HepG2 (cell line): ENCODE measurements around the gene ARGLU1. TPM values are rescaled to one million over a fixed set of nuclear protein-coding genes. Genes with fewer than 3 reads are reported as not detected.

Experiments used
- BRD4 ChIP-seq: sonication (generic); formaldehyde crosslinking; IDR thresholded peaks from 2 replicates; pipeline ENCODE4 v1.4.0; 2020; ENCODE audit warnings: missing genetic modification reagents
- HDAC6 ChIP-seq: fragments of 200-600 bp; sonication (generic); IDR thresholded peaks from 2 replicates; pipeline ENCODE4 v1.7.0; 2017; ENCODE audit warnings: mild to moderate bottlenecking, antibody characterized with exemption, low read length, low read depth
- HNRNPH1 ChIP-seq: fragments of 200-400 bp; formaldehyde crosslinking; optimal IDR thresholded peaks from 2 replicates; pipeline ENCODE3; 2017; ENCODE audit warnings: mild to moderate bottlenecking, low read depth, low read length
- JARID2 ChIP-seq: sonication (generic); formaldehyde crosslinking; IDR thresholded peaks from 2 replicates; pipeline ENCODE4 v1.8.1; 2023; ENCODE audit warnings: missing genetic modification reagents, inconsistent platforms; ENCODE audit not compliant: insufficient replicate concordance
- JDP2 ChIP-seq: sonication (generic); formaldehyde crosslinking; IDR thresholded peaks from 2 replicates; pipeline ENCODE4 v1.8.1; 2022; ENCODE audit warnings: missing genetic modification reagents, borderline replicate concordance
- MYNN ChIP-seq: sonication (generic); formaldehyde crosslinking; IDR thresholded peaks from 2 replicates; pipeline ENCODE4 v1.4.0; 2020; ENCODE audit warnings: mild to moderate bottlenecking, low read depth, missing genetic modification reagents
- NCOA2 ChIP-seq: sonication (generic); formaldehyde crosslinking; IDR thresholded peaks from 2 replicates; pipeline ENCODE4 v1.8.0; 2022; ENCODE audit warnings: inconsistent platforms
- NFE2L2 ChIP-seq: fragments of 150-350 bp; IDR thresholded peaks from 2 replicates; pipeline ENCODE4 v1.6.1; 2014; ENCODE audit warnings: low read length
- NR2F1 ChIP-seq, 2 experiments: fragments of 450-650 bp in 1 of 2; formaldehyde crosslinking in 1 of 2; IDR thresholded peaks; 2 replicates each; pipeline versions ENCODE4 v1.5.0 to v1.6.1; 2016 to 2020; ENCODE audit warnings: mild to moderate bottlenecking in 1 of 2, missing compliant biosample characterization in 1 of 2, missing genetic modification reagents in 1 of 2, moderate library complexity in 1 of 2
- NRL ChIP-seq: sonication (generic); formaldehyde crosslinking; IDR thresholded peaks from 2 replicates; pipeline ENCODE4 v1.5.0; 2020; ENCODE audit warnings: missing genetic modification reagents, mild to moderate bottlenecking, moderate library complexity, borderline replicate concordance
- RAD51 ChIP-seq: fragments of 450-650 bp; IDR thresholded peaks from 2 replicates; pipeline ENCODE4 v1.6.1; 2016; ENCODE audit warnings: borderline replicate concordance
- SMAD3 ChIP-seq: sonication (generic); formaldehyde crosslinking; IDR thresholded peaks from 2 replicates; pipeline ENCODE4 v1.4.0; 2020; ENCODE audit warnings: missing genetic modification reagents
- TCF7 ChIP-seq: sonication (generic); IDR thresholded peaks from 2 replicates; pipeline ENCODE4 v1.6.1; 2016; ENCODE audit warnings: antibody characterized with exemption, low read depth
- TMF1 ChIP-seq: sonication (generic); formaldehyde crosslinking; IDR thresholded peaks from 2 replicates; pipeline ENCODE4 v1.8.1; 2022; ENCODE audit warnings: low read depth, missing genetic modification reagents
- ZBTB49 ChIP-seq: sonication (generic); formaldehyde crosslinking; IDR thresholded peaks from 2 replicates; pipeline ENCODE4 v1.4.0; 2020; ENCODE audit warnings: missing genetic modification reagents, borderline replicate concordance
- ZFP1 ChIP-seq: IDR thresholded peaks from 2 replicates; pipeline ENCODE4 v1.6.1; 2016
- ZKSCAN8 ChIP-seq: IDR thresholded peaks from 2 replicates; pipeline ENCODE4 v1.6.1; 2016; ENCODE audit warnings: borderline replicate concordance, missing genetic modification reagents, missing compliant biosample characterization
- ZNF350 ChIP-seq: sonication (generic); formaldehyde crosslinking; IDR thresholded peaks from 2 replicates; pipeline ENCODE4 v1.4.0; 2020; ENCODE audit warnings: mild to moderate bottlenecking, low read depth, missing genetic modification reagents, borderline replicate concordance
- ZNF577 ChIP-seq: sonication (generic); formaldehyde crosslinking; IDR thresholded peaks from 2 replicates; pipeline ENCODE4 v1.4.0; 2020; ENCODE audit warnings: mild to moderate bottlenecking, low read depth, missing genetic modification reagents, borderline replicate concordance
- ZNF639 ChIP-seq: conservative IDR thresholded peaks from 2 replicates; pipeline ENCODE4 v1.6.1; 2018; ENCODE audit warnings: missing genetic modification reagents
- ZNF691 ChIP-seq: sonication (generic); formaldehyde crosslinking; IDR thresholded peaks from 2 replicates; pipeline ENCODE4 v1.4.0; 2020; ENCODE audit warnings: missing genetic modification reagents, low read depth, mild to moderate bottlenecking, borderline replicate concordance
- ZNF703 ChIP-seq: sonication (generic); formaldehyde crosslinking; IDR thresholded peaks from 2 replicates; pipeline ENCODE4 v1.5.1; 2020; ENCODE audit warnings: missing genetic modification reagents, mild to moderate bottlenecking, moderate library complexity, borderline replicate concordance
- ZNF841 ChIP-seq: sonication (generic); formaldehyde crosslinking; IDR thresholded peaks from 2 replicates; pipeline ENCODE4 v1.8.1; 2023; ENCODE audit warnings: missing genetic modification reagents, borderline replicate concordance
- polyA plus RNA-seq, 8 experiments: library from polyadenylated mRNA; depleted of rRNA in 3 of 8; stranded (reverse) in 7 of 8; unstranded in 1 of 8; fragments of >200 nt; fragmentation: Illumina TruSeq in 4 of 8; extraction: Trizol in 4 of 8; gene quantifications; 2 replicates each; pipeline versions ENCODE4 v1.2.1 to v1.2.3, GENCODE V29; 2011 to 2016; ENCODE audit warnings: low read depth in 4 of 8, missing spikeins in 1 of 8, mixed read lengths in 1 of 8; ENCODE audit not compliant: insufficient read depth in 1 of 8
- total RNA-seq, 5 experiments: library from RNA; depleted of rRNA; stranded (reverse); fragments of >200 nt; fragmentation: Illumina TruSeq; extraction: Trizol; gene quantifications; 2 replicates each; pipeline ENCODE4 v1.2.3, GENCODE V29; 2016; ENCODE audit warnings: low read depth in 1 of 5
- TF ChIP-seq, protein P1 (sequence below): sonication (generic); formaldehyde crosslinking; IDR thresholded peaks from 2 replicates; pipeline ENCODE4 v1.4.0; 2020; ENCODE audit warnings: missing genetic modification reagents
- TF ChIP-seq, protein P2 (sequence below): sonication (generic); formaldehyde crosslinking; IDR thresholded peaks from 2 replicates; pipeline ENCODE4 v1.4.0; 2020; ENCODE audit warnings: missing genetic modification reagents

ARGLU1 gene
- total and polyA plus RNA-seq, 2 of the 13 experiments (the other 11 are each of a cell fraction or from before 2014, with no cell fraction given), result 47.1 to 70.6 TPM

GRCh38 chr13:106591299-106591698 lies 23.4 kb upstream of the ARGLU1 start (continued):
- no peak for TF ChIP-seq ZNF639
- no peak for TF ChIP-seq ZNF703 (CRISPR knock-in tag)
- TF ChIP-seq NRL (CRISPR knock-in tag), result no peak
- TF ChIP-seq HNRNPH1, result no peak
- no peak for TF ChIP-seq ZFP1 (CRISPR knock-in tag)
- TF ChIP-seq ZBTB49 (CRISPR knock-in tag), result no peak
- TF ChIP-seq TCF7, result peak; percentile 59
- no peak for TF ChIP-seq JDP2 (CRISPR knock-in tag)
- TF ChIP-seq, protein P1, sequence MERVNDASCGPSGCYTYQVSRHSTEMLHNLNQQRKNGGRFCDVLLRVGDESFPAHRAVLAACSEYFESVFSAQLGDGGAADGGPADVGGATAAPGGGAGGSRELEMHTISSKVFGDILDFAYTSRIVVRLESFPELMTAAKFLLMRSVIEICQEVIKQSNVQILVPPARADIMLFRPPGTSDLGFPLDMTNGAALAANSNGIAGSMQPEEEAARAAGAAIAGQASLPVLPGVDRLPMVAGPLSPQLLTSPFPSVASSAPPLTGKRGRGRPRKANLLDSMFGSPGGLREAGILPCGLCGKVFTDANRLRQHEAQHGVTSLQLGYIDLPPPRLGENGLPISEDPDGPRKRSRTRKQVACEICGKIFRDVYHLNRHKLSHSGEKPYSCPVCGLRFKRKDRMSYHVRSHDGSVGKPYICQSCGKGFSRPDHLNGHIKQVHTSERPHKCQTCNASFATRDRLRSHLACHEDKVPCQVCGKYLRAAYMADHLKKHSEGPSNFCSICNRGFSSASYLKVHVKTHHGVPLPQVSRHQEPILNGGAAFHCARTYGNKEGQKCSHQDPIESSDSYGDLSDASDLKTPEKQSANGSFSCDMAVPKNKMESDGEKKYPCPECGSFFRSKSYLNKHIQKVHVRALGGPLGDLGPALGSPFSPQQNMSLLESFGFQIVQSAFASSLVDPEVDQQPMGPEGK (CRISPR knock-in tag), result no peak
- TF ChIP-seq SMAD3 (CRISPR knock-in tag), result no peak
- no peak for TF ChIP-seq BRD4 (CRISPR knock-in tag)
- TF ChIP-seq NFE2L2, result no peak
- no peak for TF ChIP-seq TMF1
- no peak for TF ChIP-seq MYNN
- no peak for TF ChIP-seq ZNF350 (CRISPR knock-in tag)
- TF ChIP-seq RAD51, result no peak
- TF ChIP-seq, protein P2, sequence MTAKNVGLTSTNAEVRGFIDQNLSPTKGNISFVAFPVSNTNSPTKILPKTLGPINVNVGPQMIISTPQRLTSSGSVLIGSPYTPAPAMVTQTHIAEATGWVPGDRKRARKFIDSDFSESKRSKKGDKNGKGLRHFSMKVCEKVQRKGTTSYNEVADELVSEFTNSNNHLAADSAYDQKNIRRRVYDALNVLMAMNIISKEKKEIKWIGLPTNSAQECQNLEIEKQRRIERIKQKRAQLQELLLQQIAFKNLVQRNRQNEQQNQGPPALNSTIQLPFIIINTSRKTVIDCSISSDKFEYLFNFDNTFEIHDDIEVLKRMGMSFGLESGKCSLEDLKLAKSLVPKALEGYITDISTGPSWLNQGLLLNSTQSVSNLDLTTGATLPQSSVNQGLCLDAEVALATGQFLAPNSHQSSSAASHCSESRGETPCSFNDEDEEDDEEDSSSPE (CRISPR knock-in tag), result no peak
- TF ChIP-seq NCOA2 (CRISPR knock-in tag), result peak; percentile 62
- no peak for TF ChIP-seq ZNF691 (CRISPR knock-in tag)
- no peak for TF ChIP-seq ZKSCAN8
- no peak for TF ChIP-seq JARID2
- no peak for TF ChIP-seq ZNF841 (CRISPR knock-in tag)
- TF ChIP-seq NR2F1 (CRISPR knock-in tag; IDR thresholded peaks at IDR 0.05), result no peak
- TF ChIP-seq ZNF577 (CRISPR knock-in tag), result no peak
- no peak for TF ChIP-seq HDAC6
